ENCODE results near the gene ANK3.

GRCh38 chr10:60239228-60239627, 150.4 kb downstream of the ANK3 start:
- TF ChIP-seq CTCF (IDR thresholded peaks at IDR 0.05) (no peak), POLR2A (IDR thresholded peaks at IDR 0.05) (no peak), POLR2AphosphoS5 (IDR thresholded peaks at IDR 0.05) (no peak)
